Activated T-helper 9 cell treated with anti-CD3 and anti-CD28 coated beads, Interleukin-2, amount 50 U/mL, for 16 hours (primary cell): Measurements from ENCODE around the gene PSG11.
"Not testable (repeated sequence)": the region's sequence is repeated elsewhere in the genome, so short reads cannot be mapped to it uniquely, and the experiment has no call there.

Experiments used
- DNase-seq: peaks from one replicate; pipeline ENCODE4 v3.0.0-alpha.2; 2020; ENCODE audit warnings: low read depth

Gene PSG11

GRCh38 chr19:42988206-42988605 lies 38.1 kb downstream of the PSG11 start:
- not testable (repeated sequence) for DNase-seq

DNA sequence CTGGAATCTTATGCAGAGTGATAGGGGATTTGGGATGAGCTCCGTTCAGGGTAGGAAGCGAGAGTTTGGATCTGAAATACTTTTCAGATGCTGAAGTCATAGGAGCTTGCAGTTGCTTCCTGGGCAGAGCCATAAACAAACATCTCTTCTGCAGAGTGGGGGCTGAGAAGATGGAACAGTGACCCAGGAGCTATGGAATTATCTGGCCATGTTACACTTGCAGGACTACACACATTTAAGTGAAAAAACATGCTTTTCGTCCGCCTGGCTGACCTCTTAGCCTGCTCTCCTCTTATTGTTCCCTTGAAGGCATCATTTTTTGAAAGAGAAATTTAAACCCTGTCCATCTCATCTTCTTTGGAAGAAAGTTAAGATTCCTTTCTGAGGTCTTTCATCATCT lies 40.7 kb downstream of the PSG11 start:
- DNase-seq: no peak

- not testable (repeated sequence) for DNase-seq
Observed at GRCh38 chr19:42982111-42982510, 44.2 kb downstream of the PSG11 start.

GRCh38 chr19:42971451-42971850 lies 54.8 kb downstream of the PSG11 start:
- not testable (repeated sequence) for DNase-seq

DNA sequence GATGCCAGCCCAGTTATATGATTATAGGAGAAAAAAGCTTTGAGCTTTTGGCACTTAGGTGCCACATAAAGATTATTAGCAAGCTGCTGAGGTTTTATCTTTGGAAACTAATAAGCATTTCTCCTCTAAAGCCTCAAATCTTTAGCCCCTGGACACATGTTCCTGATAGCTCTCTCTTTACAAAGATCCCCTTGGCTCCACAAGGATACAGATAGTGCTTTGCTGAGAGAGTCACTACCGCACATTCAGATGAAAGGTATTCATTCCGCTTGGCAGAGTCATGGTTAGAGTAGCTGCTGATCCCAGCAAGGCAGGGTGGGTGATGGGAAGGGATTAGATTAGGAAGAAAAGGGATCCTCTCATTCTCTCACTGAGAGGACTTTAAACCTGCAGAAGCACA lies 61.1 kb downstream of the PSG11 start:
- no peak for DNase-seq

DNA sequence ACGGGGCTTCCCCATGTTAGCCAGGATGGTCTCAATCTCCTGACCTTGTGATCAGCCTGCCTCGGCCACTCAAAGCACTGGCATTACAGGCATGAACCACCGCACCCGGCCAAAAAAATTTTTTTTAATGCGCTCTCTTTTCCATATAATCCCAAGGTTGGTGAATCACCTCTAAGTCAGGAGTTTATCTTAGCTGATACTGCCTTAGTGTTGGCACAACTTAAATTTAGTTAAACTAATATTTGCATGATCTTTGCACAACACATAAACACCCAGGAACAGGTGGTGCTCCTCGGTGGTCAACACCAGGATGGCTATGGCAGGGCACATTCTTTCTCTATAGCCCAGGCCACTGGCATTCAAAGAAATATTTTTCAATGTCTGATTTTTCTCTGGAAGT lies 65.2 kb downstream of the PSG11 start:
- no peak for DNase-seq
